NCI-H446 treated with DMSO at 0.1 percent for 48 hours (cell line): ENCODE results near the gene ESR2.
"Not testable (repeated sequence)": the region's sequence is repeated elsewhere in the genome, so short reads cannot be mapped to it uniquely, and the experiment has no call there.

Experiments
- DNase-seq: peaks from one replicate; lab custom pipeline; 2025; lab: John Stamatoyannopoulos, UW

The ESR2 gene

GRCh38 chr14:64126548-64126947 lies 167.6 kb downstream of the ESR2 start:
- DNase-seq, result no peak

DNA sequence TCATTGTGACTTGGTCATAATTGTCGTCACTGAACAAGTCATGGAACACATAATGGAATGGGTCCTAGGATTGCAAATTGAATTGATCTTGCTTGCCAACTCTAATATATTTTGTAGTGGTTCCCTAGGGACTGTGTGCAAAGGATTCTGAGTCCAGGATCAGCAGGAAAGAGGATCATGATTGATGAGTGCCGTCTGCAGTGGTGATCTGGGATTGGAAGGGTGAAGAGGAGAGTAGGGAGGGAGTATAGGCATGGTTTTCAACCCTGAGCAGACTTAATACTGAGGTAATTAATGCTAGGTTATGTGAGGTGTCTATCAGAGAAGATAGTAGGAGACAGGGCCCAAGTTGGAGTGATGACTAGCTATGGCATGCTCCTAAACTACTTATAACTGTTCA lies 168.9 kb downstream of the ESR2 start:
- no peak for DNase-seq

- no peak for DNase-seq
Observed at GRCh38 chr14:64123241-64123822, 170.8 kb downstream of the ESR2 start.

DNA sequence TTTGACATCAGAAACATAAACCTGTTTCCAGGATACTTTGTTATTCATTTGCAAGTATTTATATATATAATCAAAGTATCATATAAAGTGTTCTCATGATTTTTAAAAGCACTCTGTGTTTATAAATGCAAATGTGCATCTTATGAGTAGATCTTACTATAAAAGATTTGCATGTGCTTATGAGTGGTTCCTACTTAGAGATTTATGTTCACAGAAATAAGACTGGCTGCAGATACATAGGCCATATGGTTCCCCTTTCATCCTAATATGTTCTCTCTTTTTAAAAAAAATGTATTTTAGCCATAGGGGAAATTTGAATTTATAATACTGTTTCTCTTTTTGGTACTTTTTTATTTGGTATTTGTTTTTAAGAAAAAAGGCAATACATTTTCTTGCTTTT lies 174.2 kb downstream of the ESR2 start:
- DNase-seq, result no peak

- DNase-seq, result no peak
Observed at GRCh38 chr14:64119500-64119899, 174.7 kb downstream of the ESR2 start.

- no peak for DNase-seq
Observed at GRCh38 chr14:64118892-64119291, 175.3 kb downstream of the ESR2 start.

- not testable (repeated sequence) for DNase-seq
Observed at GRCh38 chr14:64118403-64118742, 175.8 kb downstream of the ESR2 start.

DNA sequence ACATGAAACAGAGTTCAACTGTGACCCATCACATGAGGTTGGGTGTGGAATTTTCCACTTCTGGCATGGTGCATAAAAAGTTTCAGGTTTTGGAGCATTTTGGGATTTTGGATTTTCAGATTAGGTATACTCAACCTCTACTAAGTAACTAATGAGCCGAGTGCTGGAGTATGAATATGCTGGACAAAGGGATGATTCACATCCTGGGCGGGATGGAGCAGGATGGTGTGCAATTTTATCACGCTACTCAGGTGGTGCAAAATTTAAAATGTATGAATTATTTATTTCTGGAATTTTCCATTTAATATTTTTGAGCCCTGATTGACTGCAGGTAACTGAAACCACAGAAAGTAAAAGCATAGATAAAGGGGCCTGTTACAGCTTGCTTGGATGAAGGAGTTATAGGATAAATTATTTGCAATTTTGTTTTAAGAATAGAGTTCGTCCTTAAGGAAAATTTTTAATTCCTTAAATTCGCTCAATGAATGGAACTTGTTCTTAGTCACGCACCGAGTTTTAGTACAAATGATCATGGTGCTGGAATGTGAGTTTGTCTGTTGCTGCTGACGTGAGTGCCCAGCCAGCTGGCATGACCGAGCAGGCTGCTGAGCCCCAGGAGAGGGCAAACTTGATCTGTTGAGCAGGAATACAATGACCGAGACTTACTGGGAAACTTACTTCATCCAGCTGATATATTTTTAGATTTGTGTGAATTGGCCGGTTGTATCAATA lies 176.3 kb downstream of the ESR2 start:
- no peak for DNase-seq

DNA sequence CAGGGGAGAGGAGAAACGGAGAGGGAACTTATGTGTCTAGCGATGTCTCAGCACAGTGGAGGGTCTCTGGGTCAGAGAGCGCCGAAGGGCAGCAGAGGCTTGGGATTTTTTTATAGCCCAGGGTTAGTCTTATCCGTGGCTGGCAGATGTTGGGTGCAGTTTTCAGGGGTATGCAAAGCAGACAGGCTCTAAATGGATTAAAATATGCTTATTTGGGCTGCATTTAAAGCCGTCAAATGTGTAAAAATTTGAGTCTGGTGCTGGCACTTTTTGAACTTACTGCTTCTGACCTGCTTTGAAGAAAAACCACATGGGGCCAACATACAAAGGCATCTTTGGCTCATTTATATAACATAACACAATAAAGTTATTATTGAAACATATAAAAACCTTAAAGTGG lies 178.8 kb downstream of the ESR2 start:
- no peak for DNase-seq

DNA sequence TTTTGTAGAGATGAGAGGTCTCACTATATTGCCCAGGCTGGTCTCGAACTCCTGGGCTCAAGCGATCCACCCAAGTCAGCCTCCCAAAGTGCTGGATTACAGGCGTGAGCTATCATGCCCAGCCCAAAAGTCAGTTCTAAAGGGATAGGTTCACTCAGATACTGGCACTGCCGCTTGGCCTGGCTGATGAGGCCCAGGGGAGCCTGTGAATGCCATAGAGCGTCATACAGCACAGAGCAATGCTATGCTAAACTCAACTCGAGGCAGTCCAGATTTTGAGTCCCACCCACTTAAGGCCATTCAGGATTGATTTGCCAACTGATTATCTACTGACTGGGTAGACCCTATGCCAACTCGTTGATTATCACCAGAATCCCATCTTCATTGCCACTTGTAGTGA lies 179.4 kb downstream of the ESR2 start:
- no peak for DNase-seq

GRCh38 chr14:64114166-64114565 lies 180.0 kb downstream of the ESR2 start:
- DNase-seq, result no peak

DNA sequence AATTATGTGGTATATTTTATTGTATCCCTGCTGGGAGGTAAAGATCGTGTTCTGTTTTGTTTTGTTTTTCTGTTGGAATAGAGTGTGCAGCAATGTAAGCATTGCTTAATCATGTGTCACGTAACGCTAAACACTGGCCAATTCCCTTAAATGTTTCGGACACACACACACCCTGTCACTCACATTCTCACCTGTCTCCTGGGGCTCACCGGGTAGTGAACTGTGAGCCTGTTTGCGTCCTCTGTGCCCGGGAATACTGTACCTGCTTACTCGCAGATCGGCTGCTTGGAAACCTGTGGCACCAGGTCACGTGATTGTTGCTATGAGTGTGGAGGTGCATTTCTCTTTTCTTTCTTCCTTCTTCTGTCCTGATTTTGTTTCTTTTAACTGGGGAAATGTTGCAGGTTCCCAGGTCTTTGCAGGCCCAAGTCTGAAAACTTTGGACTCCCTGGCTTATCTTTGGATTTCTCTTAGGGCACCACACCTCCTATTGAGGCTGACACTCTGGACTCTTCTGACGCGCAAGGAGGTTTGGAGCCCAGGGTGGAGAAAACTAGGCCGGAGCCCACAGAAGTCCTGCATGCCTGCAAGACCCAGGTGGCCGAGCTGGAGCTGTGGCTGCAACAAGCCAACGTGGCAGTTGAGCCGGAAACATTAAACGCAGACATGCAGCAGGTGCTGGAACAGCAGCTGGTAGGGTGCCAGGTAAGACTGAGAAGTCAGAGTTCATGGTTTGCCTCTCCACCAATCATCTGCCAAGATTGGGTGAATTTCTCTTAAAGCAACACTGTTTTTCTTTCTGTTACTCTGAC lies 181.1 kb downstream of the ESR2 start:
- DNase-seq, result no peak

- DNase-seq, result no peak
Observed at GRCh38 chr14:64110802-64111201, 183.4 kb downstream of the ESR2 start.

- no peak for DNase-seq
Observed at GRCh38 chr14:64109819-64110554, 184.2 kb downstream of the ESR2 start.

- no peak for DNase-seq
Observed at GRCh38 chr14:64107438-64107837, 186.7 kb downstream of the ESR2 start.

DNA sequence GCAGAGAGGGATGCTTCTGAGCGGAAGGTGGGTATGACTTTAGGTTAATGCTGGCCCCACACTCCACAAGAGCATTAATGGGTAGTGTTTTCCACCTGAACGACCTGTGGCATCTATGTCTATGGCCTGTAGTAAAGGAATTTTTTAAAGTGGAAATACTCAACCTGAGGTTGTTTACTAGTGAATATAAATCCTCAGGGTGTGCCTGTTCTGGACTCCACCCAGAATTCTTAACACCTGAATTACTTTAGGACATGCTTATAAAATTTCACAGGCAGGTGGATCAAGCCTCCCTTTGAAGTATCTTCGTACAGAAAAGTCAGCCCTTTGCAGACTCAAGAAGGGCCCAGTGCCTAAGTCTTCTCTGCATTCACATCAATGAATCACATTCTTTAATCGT lies 196.1 kb downstream of the ESR2 start:
- no peak for DNase-seq

- no peak for DNase-seq
Observed at GRCh38 chr14:64095620-64096019, 198.6 kb downstream of the ESR2 start.

GRCh38 chr14:64092940-64093339 lies 201.2 kb downstream of the ESR2 start:
- DNase-seq, result no peak

GRCh38 chr14:64092338-64092737 lies 201.8 kb downstream of the ESR2 start:
- no peak for DNase-seq

GRCh38 chr14:64091217-64091616 lies 203.0 kb downstream of the ESR2 start:
- DNase-seq, result no peak

- DNase-seq, result no peak
Observed at GRCh38 chr14:64089920-64090319, 204.3 kb downstream of the ESR2 start.

DNA sequence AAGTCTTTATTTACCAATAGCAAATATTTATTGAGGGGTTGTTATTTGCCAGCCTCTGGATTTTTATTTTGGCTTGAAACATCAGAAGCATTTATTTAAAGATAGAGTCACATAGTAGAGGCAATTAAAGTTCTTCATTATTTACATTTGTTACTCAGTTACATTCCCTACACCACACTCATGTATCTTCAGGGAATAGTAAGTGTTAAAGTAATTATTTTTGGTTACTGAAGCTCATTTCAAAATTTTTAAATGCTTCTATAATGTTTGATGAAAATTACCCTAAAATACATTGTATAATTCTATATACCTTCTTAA lies 205.6 kb downstream of the ESR2 start:
- DNase-seq, result no peak

DNA sequence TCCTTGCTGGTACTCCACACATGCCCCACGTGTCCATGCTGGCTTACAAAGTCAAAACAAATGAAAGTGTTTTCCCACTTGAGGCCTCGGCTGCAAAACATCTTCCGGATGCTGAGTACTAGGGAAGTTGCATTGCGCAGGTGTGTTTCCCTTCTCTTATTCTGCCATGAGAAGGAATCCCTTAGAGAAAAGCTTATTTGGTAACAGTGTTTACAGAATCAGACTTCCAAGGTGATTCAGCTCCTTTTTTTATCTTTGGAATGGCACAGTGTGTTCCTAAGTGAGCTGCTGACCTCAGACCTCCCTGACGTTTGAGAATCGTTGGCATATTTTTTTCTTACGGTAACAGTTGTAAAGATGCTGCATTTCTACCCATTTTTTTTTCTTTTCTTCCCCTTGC lies 211.3 kb downstream of the ESR2 start:
- no peak for DNase-seq
